Psoas muscle (tissue), 8 donors: ENCODE results near the gene RAD51B. TPM values are rescaled to one million over a fixed set of nuclear protein-coding genes. Genes with fewer than 3 reads are reported as not detected.

Source experiments
- ATAC-seq, 4 donors: fragments of 200-7000 bp; cut with Tn5 transposase; one replicate each; pipeline ENCODE4 v1.9.1; 2020; ENCODE audit warnings: moderate library complexity in 3 of 4, mild to moderate bottlenecking in 2 of 4
- DNase-seq, 2 donors: peaks; one replicate each; pipeline ENCODE4 v3.0.0-alpha.2; 2020
- H3K27ac ChIP-seq: fragments of 200-600 bp; one replicate; pipeline ENCODE4 v1.8.0; 2022
- H3K27me3 ChIP-seq, 3 donors: fragments of 200-600 bp in 1 of 3; one replicate each; pipeline versions ENCODE4 v1.6.1 to v1.8.0; 2013 to 2022; ENCODE audit warnings: low read length in 2 of 3, mild to moderate bottlenecking in 2 of 3, moderate library complexity in 1 of 3; ENCODE audit not compliant: insufficient read depth in 3 of 3
- H3K36me3 ChIP-seq, 2 donors: fragments of 200-600 bp in 1 of 2; one replicate each; pipeline versions ENCODE4 v1.6.1 to v1.8.0; 2013 to 2022; ENCODE audit warnings: low read depth in 1 of 2, mild to moderate bottlenecking in 1 of 2, moderate library complexity in 1 of 2; ENCODE audit not compliant: insufficient read depth in 1 of 2
- H3K4me1 ChIP-seq: fragments of 200-600 bp; one replicate; pipeline ENCODE4 v1.8.0; 2022
- H3K4me3 ChIP-seq: fragments of 200-600 bp; one replicate; pipeline ENCODE4 v1.8.0; 2022; ENCODE audit warnings: mild to moderate bottlenecking
- H3K9me3 ChIP-seq: fragments of 200-600 bp; one replicate; pipeline ENCODE4 v1.8.0; 2022
- CTCF ChIP-seq: fragments of 200-600 bp; IDR thresholded peaks from one replicate; pipeline ENCODE4 v1.8.0; 2022; ENCODE audit warnings: antibody characterized with exemption
- WGBS, 3 donors: extraction: QIAGEN DNeasy Blood & Tissue Kit; methylation state at CpG; one replicate each; pipeline versions ENCODE4 v1.1.6 to v1.1.7; 2013; 5-methylcytosine and 5-hydroxymethylcytosine counted together
- intact Hi-C, 2 donors: fragments of 100-400 bp; cut with DNase I; formaldehyde crosslinking; loops; one replicate each; pipeline versions ENCODE4 v1.11.0 to v1.14.2; 2022
- polyA plus RNA-seq, 3 donors: library from polyadenylated mRNA; stranded (reverse); fragments of 200-250 nt; gene quantifications; one replicate each; pipeline ENCODE4 v1.2.3, GENCODE V29; 2013
- total RNA-seq, 4 donors: library from RNA; stranded (reverse); fragmentation: NEBNext Ultra II Directional in 2 of 4; extraction: Animal tissue kit (Norgen Biotek cat#: 25700) in 2 of 4; gene quantifications; one replicate each; pipeline versions ENCODE4 v1.2.1 to v1.2.4, GENCODE V29; 2021 to 2023
- donor health status: healthy with polysubstance abuse.
- donor health status: DM: no; HTN: no; CAD: no; lungs with moderate emphysema.
- donor health status: Bipolar disorder and iron deficiency.
- donor health status: healthy.
- donor health status: DM: yes; HTN: yes; CAD: no.
- donor health status: DM: no; HTN: no; CAD: no.
- donor health status: DM: no; HTN: no; CAD: no.
- donor health status: DM: yes; HTN: yes; CAD: no.

The RAD51B gene
- total and polyA plus RNA-seq, 7 donors = 0.60 to 7.2 (median 2.2) TPM

GRCh38 chr14:68363466-68363842, 543.9 kb downstream of the RAD51B start:
- DNase-seq = no peak
- Histone ChIP-seq H3K4me3 (no peak overlapping the region), H3K27me3 (no peaks in the 10 kb centered on the region), H3K36me3 (no peaks in the 10 kb centered on the region), H3K4me1 (peaks cover 6% of the 10 kb centered on the region), H3K27ac (no peak overlapping the region), H3K9me3 (no peaks in the 10 kb centered on the region)
- intact Hi-C loops = no loop called here
- TF ChIP-seq CTCF = no peak
- peak in 1 of 4 donors; percentile 11 for ATAC-seq
- 90 to 93% (median 91%) methylated on average over 11 of the region's 11 CpGs for WGBS, 3 donors

DNA sequence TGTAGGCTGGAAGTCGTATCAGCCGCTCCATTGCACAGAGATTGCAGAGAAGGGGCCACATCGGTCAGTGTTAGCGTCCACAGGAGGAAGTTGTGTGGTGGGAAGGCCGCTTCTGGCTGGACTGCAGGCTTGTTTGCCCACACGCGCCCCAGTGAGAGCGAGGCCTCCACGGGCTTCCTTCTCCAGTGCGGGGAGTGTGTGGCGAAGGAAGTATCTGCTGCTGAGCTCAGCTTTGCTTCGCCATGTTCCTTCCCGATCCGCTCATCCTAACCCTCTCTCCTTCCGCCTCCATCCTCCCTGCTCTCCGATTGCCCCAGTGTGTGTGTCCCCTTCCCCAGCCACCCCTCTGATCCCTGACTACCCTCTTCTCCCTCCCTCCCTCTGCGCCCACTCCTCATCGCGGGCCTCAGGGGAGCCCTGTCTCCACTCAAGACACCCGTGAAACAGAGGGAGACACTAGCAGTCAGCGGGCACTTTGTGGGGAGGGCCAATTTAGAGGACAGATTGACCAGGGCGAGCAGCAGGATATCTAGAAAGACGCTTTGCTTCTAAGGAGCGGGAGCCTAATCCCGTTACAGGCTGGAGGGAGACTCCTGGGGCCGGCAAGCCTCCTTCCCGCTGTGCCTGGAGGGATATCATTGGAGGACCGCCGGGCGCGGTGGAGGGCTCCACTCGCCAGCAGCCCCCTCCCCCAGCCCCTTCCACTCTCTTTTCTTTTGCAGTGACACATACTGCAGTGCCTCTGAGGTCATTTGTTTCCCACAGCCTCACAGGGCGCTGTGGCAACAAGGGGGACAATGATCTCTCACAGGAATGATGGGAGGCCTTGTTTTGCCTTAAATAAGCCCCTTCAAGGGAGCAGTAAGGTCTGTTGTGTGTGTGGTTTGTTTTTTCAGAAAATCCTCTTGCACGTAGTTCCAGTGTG, 544.5 kb downstream of the RAD51B start:
- Histone ChIP-seq H3K27ac (peak overlapping the region; percentile 14), H3K9me3 (no peaks in the 10 kb centered on the region), H3K36me3 (no peaks in the 10 kb centered on the region), H3K4me1 (peaks cover 6% of the 10 kb centered on the region), H3K27me3 (no peaks in the 10 kb centered on the region), H3K4me3 (no peak overlapping the region)
- intact Hi-C loops = no loop called here
- DNase-seq = peak; percentile 42 to 67
- ATAC-seq = peak in 2 of 4 donors; percentile 23 to 29
- no peak for TF ChIP-seq CTCF
- WGBS, 3 donors = 77 to 81% (median 81%) methylated on average over 33 to 34 of the region's 34 CpGs

DNA sequence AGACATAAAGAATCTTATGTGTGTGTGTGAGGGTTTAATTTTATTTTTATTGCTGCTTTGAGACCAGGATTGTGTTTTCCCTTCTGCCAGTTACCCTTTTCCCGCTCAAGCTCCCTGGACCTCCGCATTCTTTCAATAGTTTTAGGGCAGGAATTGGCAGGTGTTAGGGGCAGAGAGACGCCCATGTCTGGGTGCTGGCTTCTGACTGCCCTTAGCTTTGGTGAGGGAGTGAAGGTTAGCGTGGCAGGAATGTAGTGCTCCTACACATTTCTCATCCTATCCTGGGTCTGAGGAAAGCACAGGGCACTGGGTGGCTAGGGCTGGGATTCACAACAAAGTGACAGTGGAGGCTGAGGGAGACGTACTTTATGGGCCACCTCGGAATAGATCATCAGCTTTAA, 545.2 kb downstream of the RAD51B start:
- peaks cover 3% of the 10 kb centered on the region for H3K4me1 ChIP-seq
- H3K36me3 ChIP-seq = no peaks in the 10 kb centered on the region
- H3K9me3 ChIP-seq = no peaks in the 10 kb centered on the region
- intact Hi-C loops = no loop called here
- H3K27ac ChIP-seq = peak overlapping the region; percentile 14
- DNase-seq (no peak), ATAC-seq (no peak)
- WGBS, 3 donors = 66 to 71% (median 67%) methylated on average over 6 of the region's 6 CpGs
- no peaks in the 10 kb centered on the region for H3K27me3 ChIP-seq
- no peak overlapping the region for H3K4me3 ChIP-seq
- TF ChIP-seq CTCF = no peak

DNA sequence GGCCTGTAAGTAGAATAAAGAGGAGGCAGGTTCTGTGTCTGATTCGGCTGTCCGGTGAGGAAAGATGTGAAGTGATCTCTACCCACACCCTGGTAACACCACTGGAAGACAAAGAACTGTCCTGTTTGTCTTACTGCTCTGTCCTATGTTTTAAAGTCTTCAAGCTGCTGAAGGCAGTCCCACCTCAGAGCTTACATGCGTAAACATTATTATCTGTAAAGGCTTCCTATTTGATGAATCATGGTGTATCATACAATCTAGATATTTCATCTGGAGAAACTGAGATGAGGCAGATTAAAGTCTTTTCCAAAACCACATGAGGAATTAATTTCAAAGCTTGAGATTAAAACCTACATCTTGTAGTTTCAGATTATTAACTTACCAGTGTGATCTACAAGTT, 545.6 kb downstream of the RAD51B start:
- no peak for DNase-seq
- 85 to 91% (median 89%) methylated on average over 3 of the region's 3 CpGs for WGBS, 3 donors
- H3K4me1 ChIP-seq = peaks cover 3% of the 10 kb centered on the region
- H3K27me3 ChIP-seq = no peaks in the 10 kb centered on the region
- no peaks in the 10 kb centered on the region for H3K9me3 ChIP-seq
- ATAC-seq = no peak
- H3K27ac ChIP-seq = no peak overlapping the region
- TF ChIP-seq CTCF = no peak
- intact Hi-C loops = no loop called here
- H3K36me3 ChIP-seq = no peaks in the 10 kb centered on the region
- no peak overlapping the region for H3K4me3 ChIP-seq
